ENCODE data around the gene SLCO3A1.

SLCO3A1 gene

DNA sequence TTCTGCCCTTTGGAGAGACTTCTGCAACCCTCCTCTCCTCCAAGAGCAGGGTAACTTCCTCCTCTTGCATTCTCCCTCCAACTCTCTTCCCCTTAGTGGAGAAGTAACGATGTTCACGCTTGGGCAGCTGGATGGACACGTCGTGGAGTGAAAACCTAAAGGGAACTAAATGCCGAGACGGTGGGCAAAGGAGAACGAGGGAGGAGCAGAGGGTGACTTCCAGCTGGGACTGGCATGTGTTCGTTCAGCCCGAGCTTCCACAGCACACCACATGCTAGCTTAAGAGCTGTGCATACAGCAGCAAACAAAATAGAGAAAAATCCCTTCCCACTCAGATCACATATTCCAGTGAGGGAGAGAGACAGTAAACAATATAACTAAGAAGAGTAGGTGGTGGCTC, 179.8 kb downstream of the SLCO3A1 start:
- peak in 1 of 2 experiments; percentile 35 for DNase-seq (ENCODE audit: low read depth in 1 of 2, low spot score in 1 of 2)
- Histone ChIP-seq H3K27ac (replicated peaks) (no peak overlapping the region), H3K4me3 (replicated peaks; ENCODE audit: insufficient read depth, low read length) (no peak overlapping the region), H3K27me3 (ENCODE audit: insufficient read depth, poor library complexity, severe bottlenecking) (no peaks in the 10 kb centered on the region)
- TF ChIP-seq POLR2AphosphoS5 (IDR thresholded peaks at IDR 0.05; ENCODE audit: low read depth) (no peak), CTCF (IDR thresholded peaks at IDR 0.05; ENCODE audit: insufficient read depth, low read length) (no peak)
- TF ChIP-seq, protein P1, sequence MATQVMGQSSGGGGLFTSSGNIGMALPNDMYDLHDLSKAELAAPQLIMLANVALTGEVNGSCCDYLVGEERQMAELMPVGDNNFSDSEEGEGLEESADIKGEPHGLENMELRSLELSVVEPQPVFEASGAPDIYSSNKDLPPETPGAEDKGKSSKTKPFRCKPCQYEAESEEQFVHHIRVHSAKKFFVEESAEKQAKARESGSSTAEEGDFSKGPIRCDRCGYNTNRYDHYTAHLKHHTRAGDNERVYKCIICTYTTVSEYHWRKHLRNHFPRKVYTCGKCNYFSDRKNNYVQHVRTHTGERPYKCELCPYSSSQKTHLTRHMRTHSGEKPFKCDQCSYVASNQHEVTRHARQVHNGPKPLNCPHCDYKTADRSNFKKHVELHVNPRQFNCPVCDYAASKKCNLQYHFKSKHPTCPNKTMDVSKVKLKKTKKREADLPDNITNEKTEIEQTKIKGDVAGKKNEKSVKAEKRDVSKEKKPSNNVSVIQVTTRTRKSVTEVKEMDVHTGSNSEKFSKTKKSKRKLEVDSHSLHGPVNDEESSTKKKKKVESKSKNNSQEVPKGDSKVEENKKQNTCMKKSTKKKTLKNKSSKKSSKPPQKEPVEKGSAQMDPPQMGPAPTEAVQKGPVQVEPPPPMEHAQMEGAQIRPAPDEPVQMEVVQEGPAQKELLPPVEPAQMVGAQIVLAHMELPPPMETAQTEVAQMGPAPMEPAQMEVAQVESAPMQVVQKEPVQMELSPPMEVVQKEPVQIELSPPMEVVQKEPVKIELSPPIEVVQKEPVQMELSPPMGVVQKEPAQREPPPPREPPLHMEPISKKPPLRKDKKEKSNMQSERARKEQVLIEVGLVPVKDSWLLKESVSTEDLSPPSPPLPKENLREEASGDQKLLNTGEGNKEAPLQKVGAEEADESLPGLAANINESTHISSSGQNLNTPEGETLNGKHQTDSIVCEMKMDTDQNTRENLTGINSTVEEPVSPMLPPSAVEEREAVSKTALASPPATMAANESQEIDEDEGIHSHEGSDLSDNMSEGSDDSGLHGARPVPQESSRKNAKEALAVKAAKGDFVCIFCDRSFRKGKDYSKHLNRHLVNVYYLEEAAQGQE (IDR thresholded peaks at IDR 0.05; ENCODE audit: insufficient replicate concordance, low read depth) = no peak

GRCh38 chr15:92033723-92034122, 180.2 kb downstream of the SLCO3A1 start:
- TF ChIP-seq SPI1 (IDR thresholded peaks at IDR 0.05; ENCODE audit: borderline replicate concordance, low read depth) = no peak
- TF ChIP-seq, protein P1 (IDR thresholded peaks at IDR 0.05; ENCODE audit: insufficient replicate concordance, low read depth) = no peak
- no peak for TF ChIP-seq GABPA (IDR thresholded peaks at IDR 0.05; ENCODE audit: low read depth)
- TF ChIP-seq POLR2AphosphoS5 (IDR thresholded peaks at IDR 0.05; ENCODE audit: low read depth) = no peak
- no peak for TF ChIP-seq CTCF (IDR thresholded peaks at IDR 0.05; ENCODE audit: insufficient read depth, low read length)
- H3K27ac ChIP-seq (replicated peaks) = no peak overlapping the region
- no peaks in the 10 kb centered on the region for H3K27me3 ChIP-seq (ENCODE audit: insufficient read depth, poor library complexity, severe bottlenecking)
- H3K4me3 ChIP-seq (replicated peaks; ENCODE audit: insufficient read depth, low read length) = no peak overlapping the region
- no peak for DNase-seq (ENCODE audit: low read depth in 1 of 2, low spot score in 1 of 2)

- no peak for DNase-seq (ENCODE audit: low read depth in 1 of 2, low spot score in 1 of 2)
- no peaks in the 10 kb centered on the region for H3K27me3 ChIP-seq (ENCODE audit: insufficient read depth, poor library complexity, severe bottlenecking)
- no peak overlapping the region for H3K27ac ChIP-seq (replicated peaks)
- H3K4me3 ChIP-seq (replicated peaks; ENCODE audit: insufficient read depth, low read length) = no peak overlapping the region
- TF ChIP-seq GABPA (IDR thresholded peaks at IDR 0.05; ENCODE audit: low read depth) (no peak), SPI1 (IDR thresholded peaks at IDR 0.05; ENCODE audit: borderline replicate concordance, low read depth) (no peak), CTCF (IDR thresholded peaks at IDR 0.05; ENCODE audit: insufficient read depth, low read length) (no peak), POLR2AphosphoS5 (IDR thresholded peaks at IDR 0.05; ENCODE audit: low read depth) (no peak)
- TF ChIP-seq, protein P1 (IDR thresholded peaks at IDR 0.05; ENCODE audit: insufficient replicate concordance, low read depth) = no peak
These were observed 180.7 kb downstream of the SLCO3A1 start for GRCh38 chr15:92034227-92034626.

Data from HL-60 (cell line).